ENCODE data around the gene SLC4A1. TPM values are rescaled to one million over a fixed set of nuclear protein-coding genes. Genes with fewer than 3 reads are reported as not detected.
A peak's percentile ranks its signal among the peaks of the same experiment; 100 is the strongest.

SLC4A1 gene
- total and polyA plus RNA-seq, 2 of the 13 experiments (the other 11 are each of a cell fraction or from before 2014, with no cell fraction given) = not detected

DNA sequence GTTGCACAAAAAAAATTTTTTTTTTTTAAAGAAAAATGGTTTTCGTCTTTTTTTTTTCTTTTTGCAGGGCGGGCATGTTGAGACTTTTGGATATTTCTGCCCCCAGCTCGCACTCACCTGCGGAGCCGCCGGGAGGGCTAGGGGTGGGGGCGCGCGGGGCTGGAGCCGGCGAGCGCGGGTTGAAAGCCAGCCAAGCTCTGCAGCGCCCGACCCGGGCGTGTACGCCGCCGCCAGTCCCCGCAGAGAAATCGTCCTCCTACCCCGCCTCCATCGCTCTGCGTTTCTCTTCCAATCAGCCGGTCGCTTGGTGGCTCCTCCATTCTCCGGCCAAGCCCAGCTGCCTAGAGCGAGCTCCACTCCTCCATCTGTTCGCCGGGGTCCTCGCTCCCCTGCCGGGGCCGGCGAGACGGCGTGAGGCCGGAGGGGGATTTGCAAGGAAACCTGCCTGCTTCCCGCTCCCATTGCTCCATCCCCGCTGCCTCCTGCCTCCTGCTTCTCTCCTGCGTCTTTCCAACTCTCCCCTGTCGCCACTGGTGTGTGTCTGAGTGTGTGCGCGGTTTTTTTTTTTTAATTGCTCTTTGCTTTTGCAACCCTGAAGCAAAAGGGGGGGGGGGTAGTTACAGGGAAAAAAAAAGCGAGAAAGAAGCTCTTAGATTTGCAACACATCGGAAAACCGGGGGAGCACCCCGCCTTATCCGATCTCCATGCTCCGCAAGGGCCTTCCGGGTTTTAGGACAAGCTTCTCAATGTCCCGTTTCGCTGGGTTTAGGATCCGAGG lies 46.7 kb downstream of the SLC4A1 start (continued):
- TF ChIP-seq ATF7 (IDR thresholded peaks at IDR 0.05) = no peak
- no peak; the same call in 1 of the 2 replicates for TF ChIP-seq ATF7 (CRISPR knock-in tag; IDR thresholded peaks at IDR 0.05)
- TF ChIP-seq DNMT3B (CRISPR knock-in tag; conservative IDR thresholded peaks at IDR 0.05) = 0 out of 2 replicates have a peak, but pooled peaks have one; percentile 69
- TF ChIP-seq, protein P1, sequence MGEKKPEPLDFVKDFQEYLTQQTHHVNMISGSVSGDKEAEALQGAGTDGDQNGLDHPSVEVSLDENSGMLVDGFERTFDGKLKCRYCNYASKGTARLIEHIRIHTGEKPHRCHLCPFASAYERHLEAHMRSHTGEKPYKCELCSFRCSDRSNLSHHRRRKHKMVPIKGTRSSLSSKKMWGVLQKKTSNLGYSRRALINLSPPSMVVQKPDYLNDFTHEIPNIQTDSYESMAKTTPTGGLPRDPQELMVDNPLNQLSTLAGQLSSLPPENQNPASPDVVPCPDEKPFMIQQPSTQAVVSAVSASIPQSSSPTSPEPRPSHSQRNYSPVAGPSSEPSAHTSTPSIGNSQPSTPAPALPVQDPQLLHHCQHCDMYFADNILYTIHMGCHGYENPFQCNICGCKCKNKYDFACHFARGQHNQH (CRISPR knock-in tag; IDR thresholded peaks at IDR 0.05) = peak; percentile 58; the same call in 1 of the 2 replicates
- TF ChIP-seq HDAC1 (CRISPR knock-in tag; IDR thresholded peaks at IDR 0.05) = peak; percentile 41
- no peak for TF ChIP-seq TMF1 (CRISPR knock-in tag; IDR thresholded peaks at IDR 0.05; ENCODE audit: low read depth)
- peak; percentile 62; the same call in 1 of the 2 replicates for TF ChIP-seq ZNF790 (CRISPR knock-in tag; IDR thresholded peaks at IDR 0.05; ENCODE audit: borderline replicate concordance)
- peak; percentile 66 for TF ChIP-seq SALL1 (CRISPR knock-in tag; IDR thresholded peaks at IDR 0.05)
- 0 out of 2 replicates have a peak, but pooled peaks have one; percentile 7 for TF ChIP-seq SPEN (CRISPR knock-in tag; IDR thresholded peaks at IDR 0.05; ENCODE audit: low read depth)
- peak; percentile 53; the same call in 1 of the 2 replicates for TF ChIP-seq ZNF891 (CRISPR knock-in tag; IDR thresholded peaks at IDR 0.05)
- TF ChIP-seq, protein P2, sequence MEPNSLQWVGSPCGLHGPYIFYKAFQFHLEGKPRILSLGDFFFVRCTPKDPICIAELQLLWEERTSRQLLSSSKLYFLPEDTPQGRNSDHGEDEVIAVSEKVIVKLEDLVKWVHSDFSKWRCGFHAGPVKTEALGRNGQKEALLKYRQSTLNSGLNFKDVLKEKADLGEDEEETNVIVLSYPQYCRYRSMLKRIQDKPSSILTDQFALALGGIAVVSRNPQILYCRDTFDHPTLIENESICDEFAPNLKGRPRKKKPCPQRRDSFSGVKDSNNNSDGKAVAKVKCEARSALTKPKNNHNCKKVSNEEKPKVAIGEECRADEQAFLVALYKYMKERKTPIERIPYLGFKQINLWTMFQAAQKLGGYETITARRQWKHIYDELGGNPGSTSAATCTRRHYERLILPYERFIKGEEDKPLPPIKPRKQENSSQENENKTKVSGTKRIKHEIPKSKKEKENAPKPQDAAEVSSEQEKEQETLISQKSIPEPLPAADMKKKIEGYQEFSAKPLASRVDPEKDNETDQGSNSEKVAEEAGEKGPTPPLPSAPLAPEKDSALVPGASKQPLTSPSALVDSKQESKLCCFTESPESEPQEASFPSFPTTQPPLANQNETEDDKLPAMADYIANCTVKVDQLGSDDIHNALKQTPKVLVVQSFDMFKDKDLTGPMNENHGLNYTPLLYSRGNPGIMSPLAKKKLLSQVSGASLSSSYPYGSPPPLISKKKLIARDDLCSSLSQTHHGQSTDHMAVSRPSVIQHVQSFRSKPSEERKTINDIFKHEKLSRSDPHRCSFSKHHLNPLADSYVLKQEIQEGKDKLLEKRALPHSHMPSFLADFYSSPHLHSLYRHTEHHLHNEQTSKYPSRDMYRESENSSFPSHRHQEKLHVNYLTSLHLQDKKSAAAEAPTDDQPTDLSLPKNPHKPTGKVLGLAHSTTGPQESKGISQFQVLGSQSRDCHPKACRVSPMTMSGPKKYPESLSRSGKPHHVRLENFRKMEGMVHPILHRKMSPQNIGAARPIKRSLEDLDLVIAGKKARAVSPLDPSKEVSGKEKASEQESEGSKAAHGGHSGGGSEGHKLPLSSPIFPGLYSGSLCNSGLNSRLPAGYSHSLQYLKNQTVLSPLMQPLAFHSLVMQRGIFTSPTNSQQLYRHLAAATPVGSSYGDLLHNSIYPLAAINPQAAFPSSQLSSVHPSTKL (CRISPR knock-in tag; IDR thresholded peaks at IDR 0.05) = peak; percentile 31; the same call in 1 of the 2 replicates
- peak; percentile 46; the same call in 1 of the 2 replicates for TF ChIP-seq ZNF776 (CRISPR knock-in tag; IDR thresholded peaks at IDR 0.05)
- TF ChIP-seq, protein P3, sequence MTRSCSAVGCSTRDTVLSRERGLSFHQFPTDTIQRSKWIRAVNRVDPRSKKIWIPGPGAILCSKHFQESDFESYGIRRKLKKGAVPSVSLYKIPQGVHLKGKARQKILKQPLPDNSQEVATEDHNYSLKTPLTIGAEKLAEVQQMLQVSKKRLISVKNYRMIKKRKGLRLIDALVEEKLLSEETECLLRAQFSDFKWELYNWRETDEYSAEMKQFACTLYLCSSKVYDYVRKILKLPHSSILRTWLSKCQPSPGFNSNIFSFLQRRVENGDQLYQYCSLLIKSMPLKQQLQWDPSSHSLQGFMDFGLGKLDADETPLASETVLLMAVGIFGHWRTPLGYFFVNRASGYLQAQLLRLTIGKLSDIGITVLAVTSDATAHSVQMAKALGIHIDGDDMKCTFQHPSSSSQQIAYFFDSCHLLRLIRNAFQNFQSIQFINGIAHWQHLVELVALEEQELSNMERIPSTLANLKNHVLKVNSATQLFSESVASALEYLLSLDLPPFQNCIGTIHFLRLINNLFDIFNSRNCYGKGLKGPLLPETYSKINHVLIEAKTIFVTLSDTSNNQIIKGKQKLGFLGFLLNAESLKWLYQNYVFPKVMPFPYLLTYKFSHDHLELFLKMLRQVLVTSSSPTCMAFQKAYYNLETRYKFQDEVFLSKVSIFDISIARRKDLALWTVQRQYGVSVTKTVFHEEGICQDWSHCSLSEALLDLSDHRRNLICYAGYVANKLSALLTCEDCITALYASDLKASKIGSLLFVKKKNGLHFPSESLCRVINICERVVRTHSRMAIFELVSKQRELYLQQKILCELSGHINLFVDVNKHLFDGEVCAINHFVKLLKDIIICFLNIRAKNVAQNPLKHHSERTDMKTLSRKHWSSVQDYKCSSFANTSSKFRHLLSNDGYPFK (CRISPR knock-in tag; IDR thresholded peaks at IDR 0.05; ENCODE audit: borderline replicate concordance) = peak; percentile 15; the same call in 1 of the 2 replicates
- peak; percentile 13; the same call in 1 of the 2 replicates for TF ChIP-seq RAD21 (CRISPR knock-in tag; IDR thresholded peaks at IDR 0.05)
- TF ChIP-seq FOXA3 (CRISPR knock-in tag; IDR thresholded peaks at IDR 0.05) = peak; percentile 34; the same call in 1 of the 2 replicates
- TF ChIP-seq, protein P4, sequence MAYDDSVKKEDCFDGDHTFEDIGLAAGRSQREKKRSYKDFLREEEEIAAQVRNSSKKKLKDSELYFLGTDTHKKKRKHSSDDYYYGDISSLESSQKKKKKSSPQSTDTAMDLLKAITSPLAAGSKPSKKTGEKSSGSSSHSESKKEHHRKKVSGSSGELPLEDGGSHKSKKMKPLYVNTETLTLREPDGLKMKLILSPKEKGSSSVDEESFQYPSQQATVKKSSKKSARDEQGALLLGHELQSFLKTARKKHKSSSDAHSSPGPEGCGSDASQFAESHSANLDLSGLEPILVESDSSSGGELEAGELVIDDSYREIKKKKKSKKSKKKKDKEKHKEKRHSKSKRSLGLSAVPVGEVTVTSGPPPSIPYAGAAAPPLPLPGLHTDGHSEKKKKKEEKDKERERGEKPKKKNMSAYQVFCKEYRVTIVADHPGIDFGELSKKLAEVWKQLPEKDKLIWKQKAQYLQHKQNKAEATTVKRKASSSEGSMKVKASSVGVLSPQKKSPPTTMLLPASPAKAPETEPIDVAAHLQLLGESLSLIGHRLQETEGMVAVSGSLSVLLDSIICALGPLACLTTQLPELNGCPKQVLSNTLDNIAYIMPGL (CRISPR knock-in tag; IDR thresholded peaks at IDR 0.05; ENCODE audit: borderline replicate concordance in 1 of 2, low read depth in 1 of 2) = peak; percentile 34 to 77; a peak in 3 of 4 replicates
- TF ChIP-seq ZSCAN29 (CRISPR knock-in tag; conservative IDR thresholded peaks at IDR 0.05) = peak; percentile 83
